GM19238 (cell line): ENCODE results near the gene NAALADL2.
"Not testable (repeated sequence)": the region's sequence is repeated elsewhere in the genome, so short reads cannot be mapped to it uniquely, and the experiment has no call there.

Source experiments
- DNase-seq: peaks from one replicate; pipeline ENCODE4 v3.0.0; 2011; ENCODE audit warnings: low spot score; ENCODE audit not compliant: insufficient read length

Gene NAALADL2

DNA sequence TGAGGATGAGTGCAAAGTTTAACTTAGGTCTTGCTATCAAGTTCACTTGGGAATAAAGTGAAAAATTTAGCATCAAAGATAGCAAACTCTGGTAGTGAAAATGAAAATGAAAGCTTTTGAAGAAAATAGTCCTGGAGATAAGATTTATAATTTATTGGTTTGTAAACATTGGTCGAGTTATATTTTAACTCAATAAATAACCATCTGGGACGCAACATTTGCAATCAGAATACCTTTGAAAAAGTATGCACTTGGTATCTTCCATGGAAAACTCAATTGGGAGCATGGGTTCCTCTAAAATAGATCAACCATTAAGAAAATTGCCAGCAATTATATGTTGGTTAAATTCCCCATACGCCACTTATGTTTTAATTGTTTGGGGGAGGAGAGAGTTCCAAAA is 209.5 kb downstream of the NAALADL2 start:
- DNase-seq = no peak

GRCh38 chr3:175070946-175071345 is 211.8 kb downstream of the NAALADL2 start:
- no peak for DNase-seq

GRCh38 chr3:175073219-175073905 is 214.2 kb downstream of the NAALADL2 start:
- DNase-seq = no peak

DNA sequence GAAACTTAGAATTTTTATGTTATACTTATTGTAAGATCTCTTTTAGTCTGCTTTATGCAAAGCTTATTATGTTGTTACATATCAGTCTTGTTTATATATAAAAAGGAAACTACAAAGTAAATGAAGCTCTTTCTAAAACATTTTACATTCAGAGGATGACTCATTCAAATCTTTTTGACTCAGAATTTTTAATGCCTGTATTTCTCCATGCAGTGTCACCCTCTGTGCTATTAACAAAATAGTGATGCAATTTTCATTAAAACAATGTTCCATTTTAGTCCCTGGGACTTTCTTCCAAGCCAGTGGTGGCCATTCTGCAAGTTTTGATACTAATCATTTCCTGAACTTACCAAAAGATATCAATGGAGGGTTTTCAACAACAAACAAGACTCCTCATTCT is 216.1 kb downstream of the NAALADL2 start:
- DNase-seq = no peak

DNA sequence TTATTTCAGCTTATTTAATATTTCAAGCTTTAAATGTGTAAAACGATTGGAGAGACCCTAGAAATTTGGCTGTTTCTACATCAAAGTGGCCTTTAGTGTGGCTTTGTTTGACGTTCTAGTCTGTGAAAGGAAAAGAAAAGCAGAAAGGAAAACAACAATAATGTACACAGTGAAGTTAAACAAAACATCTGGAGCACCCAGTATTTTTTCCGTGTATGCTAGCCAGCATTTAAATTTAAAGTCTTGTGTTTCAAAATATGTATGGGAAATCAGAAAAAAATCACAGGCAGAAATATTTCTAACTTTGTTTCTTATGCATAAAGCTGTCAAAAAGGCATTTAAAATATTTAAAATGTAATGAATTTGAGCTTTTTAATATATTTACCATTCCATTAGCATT is 218.1 kb downstream of the NAALADL2 start:
- DNase-seq = no peak

DNA sequence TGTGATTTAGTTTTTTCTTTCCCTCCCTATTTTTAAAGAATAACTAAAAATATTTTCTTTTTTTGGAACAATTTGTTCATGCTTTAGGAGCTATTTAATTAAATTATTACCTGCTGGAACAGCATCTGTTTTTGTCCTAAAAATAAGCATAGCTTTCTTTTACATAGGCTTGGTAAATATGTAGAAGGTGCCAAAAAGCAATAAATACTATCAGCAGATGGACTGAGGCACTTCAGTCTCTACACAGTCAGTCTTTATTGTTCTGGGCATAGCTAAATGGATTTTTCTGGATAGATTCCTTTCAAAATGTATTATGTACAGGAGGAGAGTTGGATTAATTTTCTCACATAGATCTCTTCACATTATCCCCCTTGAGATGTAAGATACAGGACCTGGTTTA is 223.5 kb downstream of the NAALADL2 start:
- no peak for DNase-seq

GRCh38 chr3:175087128-175087527 is 228.0 kb downstream of the NAALADL2 start:
- DNase-seq = not testable (repeated sequence)

GRCh38 chr3:175088766-175089380 is 229.7 kb downstream of the NAALADL2 start:
- DNase-seq = no peak

DNA sequence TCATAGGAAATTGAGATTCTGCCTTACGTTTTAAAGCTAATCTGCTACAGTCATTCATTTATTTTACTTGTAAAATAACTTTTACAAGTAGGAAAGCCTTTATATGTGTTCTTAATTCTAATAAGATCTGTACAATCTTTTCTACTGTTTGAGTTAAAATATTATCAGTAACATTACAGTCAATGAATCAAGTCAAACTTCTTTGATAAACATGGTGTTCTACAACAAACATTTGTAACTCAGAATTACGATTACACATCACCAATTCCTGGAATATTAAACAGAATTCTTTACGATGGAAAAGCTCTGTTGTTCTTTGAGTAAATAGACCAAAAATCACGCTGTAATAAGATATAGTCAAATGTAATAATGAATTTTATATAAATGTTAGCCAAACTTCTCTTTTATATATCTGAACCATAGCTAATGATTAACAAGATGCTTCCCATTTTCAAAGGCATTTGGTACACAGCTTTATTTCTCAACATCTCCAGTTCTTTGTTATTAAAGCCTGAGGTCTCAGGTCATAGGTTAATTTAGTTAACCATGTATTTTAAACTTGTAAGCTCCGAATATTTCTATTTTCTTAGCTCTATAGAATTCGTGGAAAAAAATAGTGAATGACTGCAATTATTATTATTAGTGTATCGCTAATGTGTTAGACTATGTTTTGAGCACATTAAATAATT is 232.4 kb downstream of the NAALADL2 start:
- DNase-seq = no peak

GRCh38 chr3:175093748-175094147 is 234.6 kb downstream of the NAALADL2 start:
- DNase-seq = no peak

- DNase-seq = no peak
These were observed 235.2 kb downstream of the NAALADL2 start for GRCh38 chr3:175094344-175094743.

DNA sequence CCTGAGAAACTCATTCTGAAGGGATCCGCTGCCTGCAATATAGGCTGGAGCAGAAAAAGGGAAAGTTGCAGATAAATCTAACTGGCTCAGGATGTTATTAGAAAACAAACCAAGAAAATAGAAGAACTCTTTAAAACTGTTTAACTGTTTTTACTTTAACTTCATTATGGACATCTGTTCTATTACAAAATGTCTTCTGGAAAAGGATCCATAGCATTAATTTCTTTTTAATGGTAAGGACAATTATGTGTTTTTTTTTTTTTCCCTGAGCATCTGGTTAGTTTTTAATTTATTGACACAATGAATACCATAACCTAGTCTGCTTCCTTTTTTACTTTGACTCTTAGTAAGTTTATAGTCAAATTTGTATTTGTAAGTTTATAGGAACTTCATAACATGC is 239.5 kb downstream of the NAALADL2 start:
- no peak for DNase-seq

- DNase-seq = no peak
These were observed 243.0 kb downstream of the NAALADL2 start for GRCh38 chr3:175102161-175102560.

DNA sequence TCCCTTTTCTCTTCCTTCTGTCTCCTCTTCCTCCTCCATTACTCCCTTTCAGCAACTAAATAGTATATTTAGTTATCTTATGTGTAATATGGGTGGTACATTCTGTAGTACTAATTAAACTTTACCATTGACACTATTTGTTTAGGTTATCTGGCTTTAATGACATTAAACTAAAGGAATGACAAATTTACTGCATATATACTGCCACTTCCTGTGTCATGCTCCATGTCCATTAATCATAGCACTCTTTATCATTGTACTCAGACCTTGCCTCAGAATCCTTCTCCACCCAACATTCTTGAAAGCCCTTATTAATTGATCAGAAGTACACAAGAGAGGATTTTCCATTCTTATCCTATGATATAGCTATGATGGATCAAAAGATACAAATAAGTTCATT is 244.2 kb downstream of the NAALADL2 start:
- no peak for DNase-seq

DNA sequence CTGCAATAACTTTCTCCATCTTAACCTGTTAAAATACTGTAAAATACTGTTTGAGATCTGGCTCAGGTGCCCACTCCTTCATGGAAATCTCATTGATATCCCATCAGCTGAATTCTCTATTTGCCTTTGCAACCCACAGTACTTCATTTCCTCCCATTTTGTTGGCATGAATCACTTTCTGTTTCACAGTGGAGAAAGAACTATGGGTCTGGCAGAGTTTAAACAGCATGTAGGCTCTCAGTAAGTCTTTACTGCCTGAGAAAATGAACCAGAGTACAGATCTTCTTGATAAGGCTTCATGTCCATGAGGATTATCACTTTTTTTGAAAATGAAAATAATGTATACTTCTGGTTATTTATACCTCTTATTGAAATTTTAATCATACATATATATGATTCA is 245.9 kb downstream of the NAALADL2 start:
- DNase-seq = no peak

DNA sequence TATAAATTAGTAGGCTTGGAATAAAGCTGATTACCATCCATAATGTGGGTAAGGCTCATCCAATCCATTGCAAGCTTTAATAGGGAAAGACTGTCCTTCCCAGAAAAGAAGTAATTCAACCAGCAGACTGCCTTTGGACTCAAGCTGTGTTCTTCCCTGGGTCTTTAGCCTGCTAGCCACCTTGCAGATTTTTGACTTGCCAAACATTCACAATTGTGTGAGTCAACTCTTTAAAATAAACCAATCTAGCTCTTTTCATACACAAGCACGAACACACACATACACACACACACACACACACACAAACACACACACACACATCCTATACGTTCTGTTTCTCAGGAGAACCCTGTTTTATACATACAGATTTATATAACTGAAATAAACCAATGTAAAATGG is 248.1 kb downstream of the NAALADL2 start:
- no peak for DNase-seq

DNA sequence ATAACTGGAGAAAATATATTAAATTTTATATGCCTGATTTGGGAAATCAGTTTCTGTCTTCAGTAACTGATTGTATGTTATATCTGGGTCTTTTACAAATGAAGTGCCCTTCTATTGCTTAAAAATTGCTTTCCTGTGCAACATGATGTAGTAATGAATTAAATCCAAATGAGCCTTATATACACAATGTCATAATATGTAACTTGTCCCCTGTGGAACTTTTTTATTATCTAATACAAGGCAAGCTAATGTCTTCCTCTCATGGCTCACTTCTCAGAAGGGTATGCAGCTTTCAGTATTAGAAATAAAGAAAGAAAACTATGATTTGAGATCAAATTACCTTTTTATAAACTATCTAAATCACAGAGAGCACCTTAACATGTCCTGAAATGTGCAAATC is 248.9 kb downstream of the NAALADL2 start:
- DNase-seq = no peak

DNA sequence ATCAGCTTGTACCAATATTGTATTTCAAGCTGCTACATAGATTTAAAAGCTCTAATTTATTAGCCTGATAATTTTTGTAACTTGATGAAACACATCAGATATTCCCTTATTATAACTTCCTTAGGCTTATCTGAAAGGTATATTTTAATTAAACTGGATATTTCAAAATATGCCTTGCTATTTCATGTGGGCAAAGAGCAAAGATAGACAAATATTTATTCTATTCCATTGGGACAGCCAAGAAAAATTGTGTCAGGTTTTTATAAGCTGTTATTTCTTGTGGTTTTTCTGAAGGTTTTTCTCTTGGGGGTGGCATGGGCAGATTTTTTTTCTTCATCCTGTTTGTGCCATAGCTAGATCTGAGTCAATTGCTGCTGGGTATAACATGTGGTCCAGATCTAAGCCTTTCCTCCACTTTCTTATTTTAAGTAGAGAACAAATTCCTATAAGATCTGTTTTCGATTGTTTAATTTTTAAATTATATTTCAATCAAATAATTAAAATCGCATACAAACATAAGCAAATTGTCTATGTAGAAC is 249.5 kb downstream of the NAALADL2 start:
- DNase-seq = no peak

DNA sequence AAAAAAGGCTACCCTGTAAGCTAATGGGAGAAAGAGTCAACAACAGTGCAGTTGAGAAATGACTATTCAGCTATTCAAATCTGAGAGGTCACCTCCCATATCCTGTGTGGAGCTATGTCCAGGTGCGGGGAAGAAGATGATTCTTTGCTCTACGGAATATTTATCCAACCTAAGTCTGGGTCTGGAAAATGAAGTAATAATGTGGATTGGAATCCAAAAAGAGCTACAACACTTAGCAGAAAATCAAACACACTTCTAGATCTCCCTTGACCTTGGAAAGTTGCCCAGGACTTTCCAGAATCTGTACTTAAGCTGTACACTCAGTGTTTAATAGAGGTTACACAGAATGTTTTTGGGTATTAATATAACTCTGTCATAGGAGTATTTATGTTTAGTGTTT is 251.9 kb downstream of the NAALADL2 start:
- DNase-seq = no peak

DNA sequence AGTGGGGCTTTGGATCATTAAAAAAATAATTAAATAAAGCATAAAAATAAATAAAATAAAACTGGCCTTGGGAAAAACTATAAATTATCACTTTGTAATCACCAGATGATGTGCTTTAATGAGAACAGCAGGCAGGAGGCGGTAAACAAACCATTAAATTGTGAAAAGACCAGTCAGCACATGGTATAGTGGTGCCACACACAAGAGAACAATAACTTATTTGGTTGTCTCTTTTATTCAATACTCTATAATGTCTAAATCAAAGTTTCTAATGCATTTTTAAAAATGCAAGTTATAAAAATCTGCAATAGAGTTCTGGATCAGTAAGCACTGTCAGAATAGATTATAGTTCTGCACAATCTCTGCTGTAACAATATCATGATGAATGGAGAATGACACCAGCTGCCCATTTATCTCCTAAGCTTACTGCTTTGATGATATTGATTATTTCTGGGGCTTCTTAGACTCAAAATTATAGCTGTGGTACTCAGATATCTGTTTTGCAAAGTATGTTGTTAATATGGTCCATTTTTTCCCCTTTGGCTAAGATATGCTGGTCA is 259.3 kb downstream of the NAALADL2 start:
- no peak for DNase-seq

GRCh38 chr3:175121225-175121624 is 262.1 kb downstream of the NAALADL2 start:
- no peak for DNase-seq

DNA sequence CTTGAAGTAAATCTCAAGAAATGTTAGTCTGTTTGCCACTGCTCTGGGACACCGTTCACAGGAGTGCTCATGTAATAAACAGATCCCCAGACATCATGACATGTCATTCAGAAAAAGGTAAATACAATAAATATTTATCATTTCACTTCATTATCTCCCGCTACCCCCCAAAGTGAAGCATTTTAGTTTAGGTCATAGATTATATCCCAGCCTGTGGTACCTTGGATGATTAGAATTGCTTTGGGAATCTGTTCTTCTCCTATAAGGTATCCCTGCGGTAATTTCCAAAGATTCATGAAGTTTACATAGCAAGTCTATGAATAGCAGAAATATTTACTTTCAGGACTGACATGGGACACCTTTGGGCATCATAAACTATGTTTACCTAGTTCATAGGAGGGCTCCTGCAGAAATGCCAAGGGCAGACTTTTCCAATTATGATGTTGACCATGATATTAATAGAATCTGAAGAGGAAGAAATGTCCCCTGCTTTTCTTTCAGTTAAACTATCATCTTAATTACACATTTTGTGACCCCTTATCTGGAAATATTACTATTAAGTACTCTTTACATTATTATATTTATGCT is 268.0 kb downstream of the NAALADL2 start:
- DNase-seq = no peak
